Kidney glomerular epithelial cell (primary cell): ENCODE data around the gene CCDC30.
"Not testable (repeated sequence)": the region's sequence is repeated elsewhere in the genome, so short reads cannot be mapped to it uniquely, and the experiment has no call there.

Source experiments
- DNase-seq: peaks from one replicate; lab custom pipeline; 2025; lab: John Stamatoyannopoulos, UW

The CCDC30 gene

DNA sequence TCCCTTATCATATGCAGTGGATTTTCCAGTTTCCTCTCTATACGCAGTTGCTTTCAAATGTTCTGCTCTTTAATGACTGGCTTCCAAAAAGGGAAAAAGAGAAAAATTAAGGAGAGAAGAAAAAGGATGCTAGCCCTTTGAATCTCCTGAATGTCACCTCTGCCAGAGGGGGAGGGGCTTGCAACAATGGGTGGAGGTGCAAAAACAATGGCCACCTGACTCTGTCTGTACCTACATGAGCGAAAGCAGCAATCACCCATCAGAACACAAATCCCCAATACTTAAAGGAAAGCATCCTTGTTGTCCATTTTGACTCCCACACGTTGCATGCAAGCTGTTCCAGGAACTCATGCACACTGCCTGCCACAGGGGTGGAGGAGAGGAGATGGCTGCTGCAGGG is 61.2 kb downstream of the CCDC30 start:
- no peak for DNase-seq

DNA sequence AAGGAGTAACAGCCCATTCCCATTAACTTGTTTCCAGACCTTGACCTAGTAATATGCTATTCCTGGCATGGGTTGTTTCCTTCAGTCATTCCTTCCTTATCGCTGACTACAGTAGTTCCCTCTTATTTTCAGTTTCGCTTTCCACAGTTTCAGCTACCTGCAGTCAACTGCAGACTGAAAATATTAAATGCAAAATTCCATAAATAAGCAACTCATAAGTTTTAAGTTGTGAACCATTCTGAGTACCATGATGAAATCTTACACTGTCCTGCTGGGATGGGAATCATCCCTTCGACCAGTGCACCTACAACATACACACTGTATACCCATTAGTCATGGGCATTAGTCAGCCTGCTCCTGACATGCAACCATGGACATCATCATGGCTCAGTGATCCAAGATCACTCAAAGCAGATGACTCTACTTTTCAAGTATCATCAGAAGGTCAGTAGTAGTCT is 66.7 kb downstream of the CCDC30 start:
- DNase-seq, result peak; percentile 92

- DNase-seq, result no peak
These were observed 68.0 kb downstream of the CCDC30 start for GRCh38 chr1:42531043-42531442.

DNA sequence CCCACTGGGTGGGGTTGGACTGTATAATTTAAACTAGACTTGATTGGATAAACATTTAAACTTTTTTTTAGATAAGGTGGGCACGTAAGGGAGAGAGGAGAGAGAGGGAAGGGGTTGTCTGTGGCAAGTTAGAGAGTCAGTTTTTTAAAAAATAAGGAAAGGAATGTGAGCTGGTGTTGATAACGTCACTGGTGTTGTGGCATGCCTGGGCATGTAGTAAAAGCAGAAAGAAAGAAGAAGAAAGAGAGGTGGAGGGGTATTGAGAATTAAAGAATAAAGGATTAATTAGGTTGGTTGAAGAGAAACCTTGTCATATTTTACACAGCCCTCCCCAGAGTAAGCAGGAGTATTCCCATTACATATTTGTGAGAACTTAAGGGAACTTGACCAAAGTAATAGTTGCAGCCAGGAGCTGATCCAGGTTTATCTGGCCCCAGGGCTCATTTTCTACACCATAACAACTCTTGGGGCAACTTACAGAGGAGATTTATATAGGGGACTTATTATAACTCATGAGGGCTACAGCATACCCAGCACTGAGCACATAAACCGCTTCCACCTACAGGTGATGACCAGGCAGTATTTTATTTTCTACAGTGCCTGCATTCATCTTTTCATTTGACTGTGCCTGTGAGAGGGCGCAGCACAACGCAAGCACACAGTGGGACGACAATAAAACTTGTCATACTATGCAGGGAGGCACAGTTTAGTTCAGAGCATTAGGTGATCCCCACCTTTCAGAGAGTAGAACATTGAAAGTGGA is 70.2 kb downstream of the CCDC30 start:
- DNase-seq, result no peak

DNA sequence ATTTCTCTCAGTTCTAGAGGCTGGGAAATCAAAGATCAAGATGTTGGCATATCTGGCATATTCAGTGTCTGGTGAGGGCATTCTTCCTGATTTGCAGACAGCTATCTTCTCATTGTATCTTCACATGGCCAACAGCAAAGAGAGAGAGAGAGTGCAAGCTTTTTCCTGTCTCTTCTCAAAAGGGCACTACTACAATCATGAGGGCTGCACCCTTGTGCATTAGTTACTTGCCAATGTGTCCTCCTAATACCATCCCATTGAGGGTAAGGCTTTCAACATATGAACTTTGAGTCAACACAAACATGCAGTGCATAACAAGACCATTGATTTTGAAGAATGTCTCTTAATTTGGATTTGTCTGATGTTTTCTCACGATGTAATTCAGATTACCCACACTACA is 78.0 kb downstream of the CCDC30 start:
- DNase-seq, result no peak

- DNase-seq, result no peak
These were observed 88.1 kb downstream of the CCDC30 start for GRCh38 chr1:42551180-42551579.

- no peak for DNase-seq
These were observed 88.5 kb downstream of the CCDC30 start for GRCh38 chr1:42551590-42551989.

DNA sequence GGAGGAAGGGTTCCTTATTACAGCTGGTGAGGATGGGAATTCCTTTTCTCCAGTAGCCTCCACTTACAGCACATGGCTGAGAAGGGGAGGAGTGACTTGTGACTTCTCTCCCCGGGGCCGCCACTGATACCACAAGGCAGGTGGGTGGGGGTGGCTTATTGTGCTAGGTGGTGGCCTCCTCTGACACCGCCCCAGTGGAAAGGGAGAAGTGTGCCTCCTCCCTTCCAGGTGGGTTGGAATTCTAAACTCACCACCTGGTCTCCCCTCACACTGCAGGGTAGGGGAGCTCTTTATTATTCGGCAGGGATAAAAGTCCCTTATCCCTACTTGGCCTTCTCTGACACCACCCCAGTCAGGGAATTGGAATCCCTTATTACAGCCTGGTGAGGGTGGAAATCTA is 89.5 kb downstream of the CCDC30 start:
- DNase-seq, result no peak

DNA sequence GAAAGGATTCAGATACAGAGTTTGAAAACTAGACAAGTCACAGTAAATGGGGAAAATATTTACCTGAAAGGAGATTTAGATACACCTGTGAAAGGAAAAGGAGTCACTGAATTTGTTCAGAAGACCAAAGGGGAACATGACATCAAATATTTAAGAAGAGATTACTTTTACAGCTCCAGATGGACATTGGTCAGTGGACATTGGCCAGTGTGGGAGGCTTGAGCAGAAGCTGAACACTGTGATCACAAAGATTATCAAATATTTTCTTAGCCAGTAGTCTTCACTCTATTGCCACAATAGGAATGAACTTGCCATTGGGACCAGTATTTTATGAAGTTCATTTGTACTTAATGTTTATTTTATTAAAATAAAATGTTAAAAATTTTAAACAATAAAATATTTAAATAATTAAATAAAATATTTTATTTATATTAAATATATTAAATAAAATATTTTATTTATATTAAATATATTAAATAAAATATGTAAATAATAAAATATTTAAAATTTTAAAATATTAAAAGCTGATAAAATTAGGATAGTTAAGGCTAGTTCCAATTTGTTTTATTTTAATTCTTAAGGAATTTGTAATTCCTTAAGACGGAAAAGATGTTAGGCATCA is 94.3 kb downstream of the CCDC30 start:
- no peak for DNase-seq

- no peak for DNase-seq
These were observed 104.0 kb downstream of the CCDC30 start for GRCh38 chr1:42567038-42567437.

DNA sequence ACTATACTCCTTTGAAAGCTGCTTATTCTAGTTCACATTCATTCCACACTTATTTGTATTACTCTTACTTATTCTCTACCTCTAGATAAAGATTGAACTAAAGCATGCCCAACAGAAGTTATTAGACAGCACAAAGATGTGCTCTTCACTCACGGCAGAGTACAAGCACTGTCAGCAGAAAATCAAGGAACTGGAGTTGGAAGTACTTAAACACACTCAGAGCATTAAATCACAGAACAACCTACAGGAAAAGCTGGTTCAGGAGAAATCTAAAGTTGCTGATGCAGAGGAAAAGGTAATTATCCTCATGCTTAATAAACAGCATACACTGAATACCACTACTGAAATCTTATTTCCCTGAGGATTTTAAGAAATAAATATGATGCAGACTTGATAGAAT is 113.8 kb downstream of the CCDC30 start:
- no peak for DNase-seq

GRCh38 chr1:42586016-42586415 is 122.9 kb downstream of the CCDC30 start:
- DNase-seq, result no peak

- no peak for DNase-seq
These were observed 124.7 kb downstream of the CCDC30 start for GRCh38 chr1:42587753-42588152.

DNA sequence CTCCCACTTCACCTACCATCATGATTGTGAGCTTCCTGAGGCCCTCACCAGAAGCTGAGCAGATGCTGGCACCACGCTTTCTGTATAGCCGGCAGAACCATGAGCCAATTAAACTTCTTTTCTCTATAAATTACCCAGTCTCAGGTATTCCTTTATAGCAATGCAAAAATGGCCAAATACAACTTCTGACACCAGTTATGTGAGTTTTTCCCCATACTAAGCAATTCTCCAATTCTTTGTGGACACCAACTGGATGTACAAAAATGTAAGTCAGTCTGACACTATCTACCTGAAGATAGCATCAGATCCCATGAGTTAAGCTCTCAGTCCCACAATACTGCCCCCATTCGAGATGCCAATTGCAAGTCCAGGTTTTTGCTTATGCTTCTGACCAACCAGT is 129.7 kb downstream of the CCDC30 start:
- no peak for DNase-seq

GRCh38 chr1:42593486-42594100 is 130.5 kb downstream of the CCDC30 start:
- no peak for DNase-seq

- no peak for DNase-seq
These were observed 138.4 kb downstream of the CCDC30 start for GRCh38 chr1:42601472-42601871.

- DNase-seq, result no peak
These were observed 150.7 kb downstream of the CCDC30 start for GRCh38 chr1:42613803-42614131.

- DNase-seq, result no peak
These were observed 155.8 kb downstream of the CCDC30 start for GRCh38 chr1:42618866-42619265.

- no peak for DNase-seq
These were observed 157.2 kb downstream of the CCDC30 start for GRCh38 chr1:42620307-42620706.

GRCh38 chr1:42621180-42621579 is 158.1 kb downstream of the CCDC30 start:
- not testable (repeated sequence) for DNase-seq

GRCh38 chr1:42627205-42627604 is 164.1 kb downstream of the CCDC30 start:
- DNase-seq, result not testable (repeated sequence)

- no peak for DNase-seq
These were observed 176.0 kb downstream of the CCDC30 start for GRCh38 chr1:42639116-42639515.

DNA sequence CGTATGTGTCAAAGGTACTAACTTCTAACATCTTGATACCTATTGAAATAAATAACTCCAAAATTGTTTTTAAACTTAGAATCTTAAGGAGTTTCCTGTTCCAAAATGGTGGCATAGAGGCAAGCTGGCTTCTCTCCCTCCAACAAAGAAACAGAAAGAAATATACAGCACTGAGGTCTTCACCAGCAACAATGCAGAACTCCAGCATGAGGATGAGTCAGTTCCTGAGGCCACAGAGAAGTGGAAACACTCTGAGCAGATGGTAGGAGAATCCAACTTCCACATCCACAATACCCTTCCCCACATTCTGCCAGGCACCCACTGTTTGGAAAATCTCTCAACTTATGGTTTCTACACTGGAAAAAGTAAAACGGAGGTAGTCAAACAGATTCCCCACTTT is 183.0 kb downstream of the CCDC30 start:
- DNase-seq, result no peak
